SU-DHL-6 (cell line): Measurements from ENCODE around the gene CRISPLD2.

Source experiments
- H2AFZ ChIP-seq: fragments of 200-600 bp; sonication (generic); 2 replicates; pipeline ENCODE4 v1.6.1; 2014; ENCODE audit warnings: low read depth, mild to moderate bottlenecking, moderate library complexity, mixed read lengths, antibody characterized with exemption, low read length; ENCODE audit not compliant: severe bottlenecking
- H3F3A ChIP-seq: fragments of 200-600 bp; shearing (Covaris generic); 2 replicates; pipeline ENCODE4 v1.6.0; 2016; ENCODE audit warnings: antibody characterized with exemption, mild to moderate bottlenecking; ENCODE audit not compliant: insufficient read depth
- H3K27ac ChIP-seq: fragments of 200-600 bp; sonication (generic); 2 replicates; pipeline ENCODE4 v1.5.1; 2016; ENCODE audit warnings: low read depth, mild to moderate bottlenecking, low read length, moderate library complexity, mixed read lengths
- H3K27me3 ChIP-seq: fragments of 200-600 bp; sonication (generic), shearing (Covaris generic); 2 replicates; pipeline ENCODE4 v1.6.0; 2014; ENCODE audit warnings: mild to moderate bottlenecking, low read length
- H3K36me3 ChIP-seq: fragments of 200-600 bp; sonication (generic); 2 replicates; pipeline ENCODE4 v1.6.1; 2014; ENCODE audit warnings: mild to moderate bottlenecking, low read length, mixed read lengths
- H3K4me2 ChIP-seq: fragments of 300-600, 200-600 bp; shearing (Covaris generic), sonication (generic); 2 replicates; pipeline ENCODE4 v1.6.0; 2014; ENCODE audit warnings: low read length, low read depth, mild to moderate bottlenecking; ENCODE audit not compliant: poor library complexity, severe bottlenecking
- H3K4me3 ChIP-seq: fragments of 200-600 bp; sonication (generic); 2 replicates; pipeline ENCODE4 v1.5.1; 2014; ENCODE audit warnings: antibody characterized with exemption, low read length, mild to moderate bottlenecking, mixed read lengths; ENCODE audit not compliant: insufficient read depth, poor library complexity, severe bottlenecking
- H3K79me2 ChIP-seq: fragments of 200-600 bp; sonication (generic); 2 replicates; pipeline ENCODE4 v1.6.1; 2014; ENCODE audit warnings: mild to moderate bottlenecking, low read length, moderate library complexity; ENCODE audit not compliant: insufficient read depth
- H3K9ac ChIP-seq: fragments of 200-600 bp; sonication (generic); 2 replicates; pipeline ENCODE4 v1.7.0; 2014; ENCODE audit warnings: mild to moderate bottlenecking, low read length
- H3K9me2 ChIP-seq: fragments of 200-600 bp; sonication (generic); replicated peaks from 2 replicates; pipeline ENCODE4 v1.6.1; 2014; ENCODE audit warnings: low read length; ENCODE audit not compliant: insufficient read depth
- H3K9me3 ChIP-seq: fragments of 200-600 bp; sonication (generic); 2 replicates; pipeline ENCODE4 v1.6.1; 2014; ENCODE audit warnings: low read length, mixed read lengths; ENCODE audit not compliant: insufficient read depth
- H4K20me1 ChIP-seq: fragments of 200-600 bp; sonication (generic); 2 replicates; pipeline ENCODE4 v1.6.1; 2014; ENCODE audit warnings: low read depth, mild to moderate bottlenecking, antibody characterized with exemption, low read length, moderate library complexity, mixed read lengths
- CTCF ChIP-seq: fragments of 200-600 bp; sonication (generic); IDR thresholded peaks from one replicate; pipeline ENCODE4 v1.5.1; 2017; ENCODE audit warnings: antibody characterized with exemption, mild to moderate bottlenecking, low read length, moderate library complexity; ENCODE audit not compliant: insufficient read depth, poor library complexity, severe bottlenecking
- EZH2phosphoT487 ChIP-seq: fragments of 200-600 bp; sonication (generic), shearing (Covaris generic); conservative IDR thresholded peaks from 2 replicates; pipeline ENCODE4 v1.6.1; 2018; ENCODE audit warnings: mild to moderate bottlenecking, antibody characterized with exemption, low read length, moderate library complexity, mixed read lengths

Gene CRISPLD2

GRCh38 chr16:84943620-84944019 lies 123.8 kb downstream of the CRISPLD2 start:
- Histone ChIP-seq H2AFZ (no peak overlapping the region), H4K20me1 (no peaks in the 10 kb centered on the region), H3K4me3 (no peak overlapping the region), H3F3A (no peaks in the 10 kb centered on the region), H3K9me2 (no peaks in the 10 kb centered on the region), H3K79me2 (no peaks in the 10 kb centered on the region), H3K36me3 (no peaks in the 10 kb centered on the region), H3K9ac (no peak overlapping the region), H3K9me3 (no peaks in the 10 kb centered on the region), H3K27me3 (no peaks in the 10 kb centered on the region), H3K27ac (no peak overlapping the region), H3K4me2 (no peak overlapping the region)
- TF ChIP-seq EZH2phosphoT487, result no peak
- no peak for TF ChIP-seq CTCF

- Histone ChIP-seq H3K9ac (no peak overlapping the region), H3K9me3 (no peaks in the 10 kb centered on the region), H3K27ac (no peak overlapping the region), H3K4me3 (no peak overlapping the region), H2AFZ (no peak overlapping the region), H3K27me3 (no peaks in the 10 kb centered on the region), H3K79me2 (no peaks in the 10 kb centered on the region), H3K36me3 (no peaks in the 10 kb centered on the region), H3K9me2 (no peaks in the 10 kb centered on the region), H3K4me2 (no peak overlapping the region), H3F3A (no peaks in the 10 kb centered on the region), H4K20me1 (no peaks in the 10 kb centered on the region)
- TF ChIP-seq CTCF (no peak), EZH2phosphoT487 (no peak)
Measured at GRCh38 chr16:84947022-84947421, 127.2 kb downstream of the CRISPLD2 start.

GRCh38 chr16:84947996-84948850 lies 128.4 kb downstream of the CRISPLD2 start:
- TF ChIP-seq EZH2phosphoT487, result no peak
- TF ChIP-seq CTCF, result no peak
- H3K9ac ChIP-seq, result no peak overlapping the region
- no peak overlapping the region for H3K4me2 ChIP-seq
- no peaks in the 10 kb centered on the region for H4K20me1 ChIP-seq
- H2AFZ ChIP-seq, result no peak overlapping the region
- no peak overlapping the region for H3K4me3 ChIP-seq
- no peaks in the 10 kb centered on the region for H3K9me2 ChIP-seq
- no peaks in the 10 kb centered on the region for H3K36me3 ChIP-seq
- no peaks in the 10 kb centered on the region for H3F3A ChIP-seq
- H3K27me3 ChIP-seq, result no peaks in the 10 kb centered on the region
- no peak overlapping the region for H3K27ac ChIP-seq
- H3K79me2 ChIP-seq, result no peaks in the 10 kb centered on the region
- no peaks in the 10 kb centered on the region for H3K9me3 ChIP-seq
